Occipital lobe (tissue), 2 donors: ENCODE results near the gene ALPK1. TPM values are rescaled to one million over a fixed set of nuclear protein-coding genes. Genes with fewer than 3 reads are reported as not detected.
"Not testable (repeated sequence)": the region's sequence is repeated elsewhere in the genome, so short reads cannot be mapped to it uniquely, and the experiment has no call there.

Experiments
- DNase-seq: peaks from one replicate; lab custom pipeline; 2025; lab: John Stamatoyannopoulos, UW
- total RNA-seq: library from RNA; depleted of rRNA; stranded (reverse); fragments of >200 nt; gene quantifications from one replicate; pipeline ENCODE4 v1.2.3, GENCODE V29; 2014

Gene ALPK1
- total RNA-seq, 1 donor from 2014 or later = 7.3 TPM

- DNase-seq = no peak
Observed at GRCh38 chr4:112377594-112378242, 80.5 kb downstream of the ALPK1 start.

- DNase-seq = no peak
Observed at GRCh38 chr4:112378243-112378620, 81.1 kb downstream of the ALPK1 start.

GRCh38 chr4:112378858-112379257 is 81.7 kb downstream of the ALPK1 start:
- no peak for DNase-seq

- DNase-seq = no peak
Observed at GRCh38 chr4:112379306-112379705, 82.1 kb downstream of the ALPK1 start.

- no peak for DNase-seq
Observed at GRCh38 chr4:112381996-112382692, 85.0 kb downstream of the ALPK1 start.

GRCh38 chr4:112386071-112386470 is 88.9 kb downstream of the ALPK1 start:
- DNase-seq = no peak

GRCh38 chr4:112402098-112402497 is 104.9 kb downstream of the ALPK1 start:
- DNase-seq = no peak

- DNase-seq = no peak
Observed at GRCh38 chr4:112403101-112403945, 106.2 kb downstream of the ALPK1 start.

- no peak for DNase-seq
Observed at GRCh38 chr4:112410364-112410763, 113.2 kb downstream of the ALPK1 start.

GRCh38 chr4:112410804-112411203 is 113.6 kb downstream of the ALPK1 start:
- DNase-seq = no peak

- DNase-seq = peak; percentile 2
Observed at GRCh38 chr4:112411781-112412550, 114.8 kb downstream of the ALPK1 start.

- DNase-seq = no peak
Observed at GRCh38 chr4:112416464-112416863, 119.3 kb downstream of the ALPK1 start.

- no peak for DNase-seq
Observed at GRCh38 chr4:112418092-112418491, 120.9 kb downstream of the ALPK1 start.

- DNase-seq = no peak
Observed at GRCh38 chr4:112421911-112422310, 124.7 kb downstream of the ALPK1 start.

GRCh38 chr4:112422644-112423043 is 125.5 kb downstream of the ALPK1 start:
- DNase-seq = no peak

- DNase-seq = no peak
Observed at GRCh38 chr4:112423591-112423990, 126.4 kb downstream of the ALPK1 start.

GRCh38 chr4:112425823-112426222 is 128.7 kb downstream of the ALPK1 start:
- no peak for DNase-seq

- no peak for DNase-seq
Observed at GRCh38 chr4:112426416-112426815, 129.2 kb downstream of the ALPK1 start.

GRCh38 chr4:112431158-112431557 is 134.0 kb downstream of the ALPK1 start:
- no peak for DNase-seq

- no peak for DNase-seq
Observed at GRCh38 chr4:112436987-112437386, 139.8 kb downstream of the ALPK1 start.

GRCh38 chr4:112442226-112442625 is 145.1 kb downstream of the ALPK1 start:
- not testable (repeated sequence) for DNase-seq
